ENCODE measurements around the gene ADCY5. TPM values are rescaled to one million over a fixed set of nuclear protein-coding genes. Genes with fewer than 3 reads are reported as not detected.

Gene ADCY5
- total RNA-seq, 3 donors from 2014 or later = 0.05 to 0.13 TPM; not detected in 1

- Mint-ChIP-seq H3K9me3 (no peaks in the 10 kb centered on the region), H3K4me1 (ENCODE audit: low read depth) (peaks cover 2% of the 10 kb centered on the region), H3K36me3 (ENCODE audit: insufficient read depth) (no peaks in the 10 kb centered on the region)
Observed at GRCh38 chr3:123314359-123315270, 134.3 kb downstream of the ADCY5 start.

GRCh38 chr3:123313889-123314288 lies 135.0 kb downstream of the ADCY5 start:
- H3K4me1 Mint-ChIP-seq (ENCODE audit: low read depth) = peaks cover 2% of the 10 kb centered on the region
- peaks cover 11% of the 10 kb centered on the region for H3K27me3 Mint-ChIP-seq (ENCODE audit: low read depth)
- no peaks in the 10 kb centered on the region for H3K9me3 Mint-ChIP-seq
- no peak overlapping the region for H3K4me3 Mint-ChIP-seq
- DNase-seq (no peak), ATAC-seq (no peak)
- no peaks in the 10 kb centered on the region for H3K36me3 Mint-ChIP-seq (ENCODE audit: insufficient read depth)

More at GRCh38 chr3:123314359-123315270, 134.3 kb downstream of the ADCY5 start:
- DNase-seq (no peak), ATAC-seq (no peak)
- Mint-ChIP-seq H3K27me3 (ENCODE audit: low read depth) (peaks cover 11% of the 10 kb centered on the region), H3K4me3 (no peak overlapping the region)

GRCh38 chr3:123312331-123313265 lies 136.3 kb downstream of the ADCY5 start:
- Mint-ChIP-seq H3K9me3 (no peaks in the 10 kb centered on the region), H3K4me1 (ENCODE audit: low read depth) (peaks cover 2% of the 10 kb centered on the region), H3K27me3 (ENCODE audit: low read depth) (peaks cover 11% of the 10 kb centered on the region), H3K36me3 (ENCODE audit: insufficient read depth) (no peaks in the 10 kb centered on the region), H3K4me3 (no peak overlapping the region)
- DNase-seq (no peak), ATAC-seq (no peak)

- ATAC-seq (no peak), DNase-seq (no peak)
- peaks cover 2% of the 10 kb centered on the region for H3K4me1 Mint-ChIP-seq (ENCODE audit: low read depth)
- H3K9me3 Mint-ChIP-seq = no peaks in the 10 kb centered on the region
- H3K4me3 Mint-ChIP-seq = no peak overlapping the region
- H3K36me3 Mint-ChIP-seq (ENCODE audit: insufficient read depth) = no peaks in the 10 kb centered on the region
- H3K27me3 Mint-ChIP-seq (ENCODE audit: low read depth) = peaks cover 8% of the 10 kb centered on the region
Observed at GRCh38 chr3:123311201-123311600, 137.7 kb downstream of the ADCY5 start.

- H3K27me3 Mint-ChIP-seq (ENCODE audit: low read depth) = peaks cover 7% of the 10 kb centered on the region
- no peak overlapping the region for H3K4me3 Mint-ChIP-seq
- DNase-seq (no peak), ATAC-seq (no peak)
- no peaks in the 10 kb centered on the region for H3K9me3 Mint-ChIP-seq
- peaks cover 2% of the 10 kb centered on the region for H3K4me1 Mint-ChIP-seq (ENCODE audit: low read depth)
- H3K36me3 Mint-ChIP-seq (ENCODE audit: insufficient read depth) = no peaks in the 10 kb centered on the region
Observed at GRCh38 chr3:123310741-123311140, 138.1 kb downstream of the ADCY5 start.

- peaks cover 5% of the 10 kb centered on the region for H3K27me3 Mint-ChIP-seq (ENCODE audit: low read depth)
- H3K36me3 Mint-ChIP-seq (ENCODE audit: insufficient read depth) = no peaks in the 10 kb centered on the region
- H3K4me1 Mint-ChIP-seq (ENCODE audit: low read depth) = peaks cover 2% of the 10 kb centered on the region
- H3K9me3 Mint-ChIP-seq = no peaks in the 10 kb centered on the region
- no peak overlapping the region for H3K4me3 Mint-ChIP-seq
- no peak for DNase-seq
- no peak for ATAC-seq
Observed at GRCh38 chr3:123310186-123310585, 138.7 kb downstream of the ADCY5 start.

GRCh38 chr3:123307064-123307463 lies 141.8 kb downstream of the ADCY5 start:
- ATAC-seq (no peak), DNase-seq (no peak)
- H3K9me3 Mint-ChIP-seq = no peaks in the 10 kb centered on the region
- H3K4me3 Mint-ChIP-seq = no peak overlapping the region
- no peaks in the 10 kb centered on the region for H3K36me3 Mint-ChIP-seq (ENCODE audit: insufficient read depth)
- no peaks in the 10 kb centered on the region for H3K4me1 Mint-ChIP-seq (ENCODE audit: low read depth)
- H3K27me3 Mint-ChIP-seq (ENCODE audit: low read depth) = no peaks in the 10 kb centered on the region

GRCh38 chr3:123305192-123305591 lies 143.7 kb downstream of the ADCY5 start:
- Mint-ChIP-seq H3K9me3 (no peaks in the 10 kb centered on the region), H3K4me1 (ENCODE audit: low read depth) (no peaks in the 10 kb centered on the region), H3K36me3 (ENCODE audit: insufficient read depth) (no peaks in the 10 kb centered on the region), H3K4me3 (no peak overlapping the region), H3K27me3 (ENCODE audit: low read depth) (no peaks in the 10 kb centered on the region)
- no peak for ATAC-seq
- no peak for DNase-seq

- H3K4me3 Mint-ChIP-seq = no peak overlapping the region
- H3K4me1 Mint-ChIP-seq (ENCODE audit: low read depth) = no peaks in the 10 kb centered on the region
- no peaks in the 10 kb centered on the region for H3K27me3 Mint-ChIP-seq (ENCODE audit: low read depth)
- H3K9me3 Mint-ChIP-seq = no peaks in the 10 kb centered on the region
- ATAC-seq (no peak), DNase-seq (no peak)
- no peaks in the 10 kb centered on the region for H3K36me3 Mint-ChIP-seq (ENCODE audit: insufficient read depth)
Observed at GRCh38 chr3:123303976-123304560, 144.8 kb downstream of the ADCY5 start.

GRCh38 chr3:123302961-123303360 lies 145.9 kb downstream of the ADCY5 start:
- Mint-ChIP-seq H3K9me3 (no peaks in the 10 kb centered on the region), H3K4me3 (no peak overlapping the region), H3K27me3 (ENCODE audit: low read depth) (no peaks in the 10 kb centered on the region), H3K36me3 (ENCODE audit: insufficient read depth) (no peaks in the 10 kb centered on the region), H3K4me1 (ENCODE audit: low read depth) (no peaks in the 10 kb centered on the region)
- DNase-seq = no peak
- no peak for ATAC-seq

- Mint-ChIP-seq H3K36me3 (ENCODE audit: insufficient read depth) (no peaks in the 10 kb centered on the region), H3K4me3 (no peak overlapping the region), H3K4me1 (ENCODE audit: low read depth) (no peaks in the 10 kb centered on the region), H3K9me3 (no peaks in the 10 kb centered on the region), H3K27me3 (ENCODE audit: low read depth) (no peaks in the 10 kb centered on the region)
- ATAC-seq = no peak
- DNase-seq = no peak
Observed at GRCh38 chr3:123301331-123302184, 147.3 kb downstream of the ADCY5 start.

- DNase-seq = no peak
- Mint-ChIP-seq H3K4me3 (no peak overlapping the region), H3K9me3 (no peaks in the 10 kb centered on the region), H3K4me1 (ENCODE audit: low read depth) (no peaks in the 10 kb centered on the region), H3K36me3 (ENCODE audit: insufficient read depth) (no peaks in the 10 kb centered on the region), H3K27me3 (ENCODE audit: low read depth) (no peaks in the 10 kb centered on the region)
- no peak for ATAC-seq
Observed at GRCh38 chr3:123300583-123300982, 148.3 kb downstream of the ADCY5 start.

GRCh38 chr3:123300056-123300455 lies 148.8 kb downstream of the ADCY5 start:
- H3K4me1 Mint-ChIP-seq (ENCODE audit: low read depth) = no peaks in the 10 kb centered on the region
- DNase-seq (no peak), ATAC-seq (no peak)
- H3K4me3 Mint-ChIP-seq = no peak overlapping the region
- H3K27me3 Mint-ChIP-seq (ENCODE audit: low read depth) = no peaks in the 10 kb centered on the region
- H3K9me3 Mint-ChIP-seq = no peaks in the 10 kb centered on the region
- H3K36me3 Mint-ChIP-seq (ENCODE audit: insufficient read depth) = no peaks in the 10 kb centered on the region

All from activated T-cell treated with anti-CD3 and anti-CD28 coated beads, Interleukin-2, amount 50 U/mL, for 4 hours (primary cell).